Measurements from ENCODE around the gene ARHGEF25.

Gene ARHGEF25

DNA sequence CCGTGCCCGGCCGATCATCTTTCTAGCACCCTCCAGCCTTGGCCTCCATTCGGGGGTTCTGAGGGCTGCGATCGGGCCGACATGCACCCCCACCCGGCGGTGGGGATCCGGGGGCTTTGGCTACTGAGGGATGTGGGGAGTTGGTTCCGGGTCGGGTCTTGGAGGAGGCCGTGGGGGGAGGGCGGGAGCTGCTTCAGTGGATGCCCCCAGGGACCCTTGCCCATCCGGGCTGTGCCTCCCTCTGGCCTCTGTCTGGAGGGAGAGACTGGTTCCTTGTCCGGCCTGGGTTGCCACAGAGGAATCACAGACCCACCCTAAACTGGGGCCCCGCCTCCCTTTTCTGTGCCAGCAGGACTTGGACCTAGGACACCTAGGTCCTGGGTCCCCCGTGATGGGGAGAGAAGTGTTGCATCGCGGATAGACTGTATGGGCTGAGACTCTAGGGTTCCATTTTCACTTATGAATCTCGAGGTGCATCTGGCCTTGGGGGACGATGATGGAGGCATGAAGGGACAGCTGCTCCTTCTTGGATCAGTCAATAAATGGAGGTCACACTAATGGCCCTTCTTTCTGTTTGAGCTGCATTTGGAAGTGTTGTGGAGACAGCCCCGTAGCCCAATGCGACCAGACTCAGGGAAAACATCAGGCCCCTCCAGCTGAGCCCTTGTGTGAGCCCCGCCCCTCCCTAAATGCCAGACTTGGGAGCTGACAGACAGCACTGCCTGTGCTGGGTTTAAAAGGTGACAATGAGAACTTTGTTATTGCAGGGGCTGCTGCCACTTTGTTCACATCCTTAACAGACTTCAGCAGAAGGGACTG, 6.0 kb upstream of the ARHGEF25 start:
- TF ChIP-seq, protein P1, sequence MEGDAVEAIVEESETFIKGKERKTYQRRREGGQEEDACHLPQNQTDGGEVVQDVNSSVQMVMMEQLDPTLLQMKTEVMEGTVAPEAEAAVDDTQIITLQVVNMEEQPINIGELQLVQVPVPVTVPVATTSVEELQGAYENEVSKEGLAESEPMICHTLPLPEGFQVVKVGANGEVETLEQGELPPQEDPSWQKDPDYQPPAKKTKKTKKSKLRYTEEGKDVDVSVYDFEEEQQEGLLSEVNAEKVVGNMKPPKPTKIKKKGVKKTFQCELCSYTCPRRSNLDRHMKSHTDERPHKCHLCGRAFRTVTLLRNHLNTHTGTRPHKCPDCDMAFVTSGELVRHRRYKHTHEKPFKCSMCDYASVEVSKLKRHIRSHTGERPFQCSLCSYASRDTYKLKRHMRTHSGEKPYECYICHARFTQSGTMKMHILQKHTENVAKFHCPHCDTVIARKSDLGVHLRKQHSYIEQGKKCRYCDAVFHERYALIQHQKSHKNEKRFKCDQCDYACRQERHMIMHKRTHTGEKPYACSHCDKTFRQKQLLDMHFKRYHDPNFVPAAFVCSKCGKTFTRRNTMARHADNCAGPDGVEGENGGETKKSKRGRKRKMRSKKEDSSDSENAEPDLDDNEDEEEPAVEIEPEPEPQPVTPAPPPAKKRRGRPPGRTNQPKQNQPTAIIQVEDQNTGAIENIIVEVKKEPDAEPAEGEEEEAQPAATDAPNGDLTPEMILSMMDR (IDR thresholded peaks at IDR 0.05; ENCODE audit: borderline replicate concordance, insufficient read depth, low read depth, low read length): no peak

DNA sequence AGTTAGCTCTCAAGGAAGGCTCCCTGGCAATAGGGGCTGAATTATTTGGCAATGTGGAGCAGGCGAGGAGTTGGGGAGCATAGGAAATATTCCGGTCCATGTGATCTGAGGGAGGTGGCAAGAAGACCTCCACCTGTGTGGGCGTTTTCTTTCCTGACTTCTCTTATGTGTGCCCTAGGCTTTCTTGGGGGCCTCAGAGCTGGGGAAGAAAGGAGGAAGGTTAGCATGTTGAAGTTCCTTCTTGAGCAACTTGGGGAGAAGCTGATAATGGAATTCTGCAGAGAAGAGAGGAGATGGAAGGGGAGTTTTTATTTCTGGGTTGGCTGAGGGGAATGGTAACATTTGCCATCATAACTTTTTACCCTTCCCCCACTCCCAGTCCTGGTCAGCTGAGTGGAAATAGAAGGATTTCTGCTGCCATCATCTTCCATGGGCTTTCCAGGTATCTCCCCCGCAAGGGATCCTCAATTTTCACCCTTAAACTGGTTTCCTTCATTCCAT, 5.4 kb upstream of the ARHGEF25 start:
- no peak overlapping the region for H3K4me3 ChIP-seq (ENCODE audit: low read depth, low read length)
- TF ChIP-seq, protein P1 (IDR thresholded peaks at IDR 0.05; ENCODE audit: borderline replicate concordance, insufficient read depth, low read depth, low read length): no peak

More for the DNA sequence above, 6.0 kb upstream of the ARHGEF25 start:
- H3K4me3 ChIP-seq (ENCODE audit: low read depth, low read length): peak overlapping the region; percentile 70

DNA sequence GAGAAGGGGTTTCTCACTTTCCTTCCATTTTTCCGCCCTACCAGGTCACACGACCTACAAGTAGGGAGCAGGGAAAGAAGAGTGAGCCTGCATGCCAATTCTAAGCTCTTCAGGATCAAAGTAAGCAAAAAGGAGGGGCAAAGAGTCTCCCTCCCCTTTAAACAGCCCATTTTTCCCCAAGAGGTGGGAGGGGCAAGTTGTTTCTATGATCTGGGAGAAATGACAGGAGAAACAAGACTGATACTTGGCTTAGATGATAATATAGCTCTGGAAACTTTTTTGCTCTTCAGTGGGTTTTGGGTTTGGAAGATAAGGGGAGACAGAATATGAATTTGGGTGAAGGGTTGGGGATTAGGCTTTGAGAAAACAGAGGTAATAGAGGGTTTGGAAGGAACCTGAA, 4.8 kb upstream of the ARHGEF25 start:
- TF ChIP-seq, protein P1 (IDR thresholded peaks at IDR 0.05; ENCODE audit: borderline replicate concordance, insufficient read depth, low read depth, low read length): no peak
- no peak overlapping the region for H3K4me3 ChIP-seq (ENCODE audit: low read depth, low read length)

DNA sequence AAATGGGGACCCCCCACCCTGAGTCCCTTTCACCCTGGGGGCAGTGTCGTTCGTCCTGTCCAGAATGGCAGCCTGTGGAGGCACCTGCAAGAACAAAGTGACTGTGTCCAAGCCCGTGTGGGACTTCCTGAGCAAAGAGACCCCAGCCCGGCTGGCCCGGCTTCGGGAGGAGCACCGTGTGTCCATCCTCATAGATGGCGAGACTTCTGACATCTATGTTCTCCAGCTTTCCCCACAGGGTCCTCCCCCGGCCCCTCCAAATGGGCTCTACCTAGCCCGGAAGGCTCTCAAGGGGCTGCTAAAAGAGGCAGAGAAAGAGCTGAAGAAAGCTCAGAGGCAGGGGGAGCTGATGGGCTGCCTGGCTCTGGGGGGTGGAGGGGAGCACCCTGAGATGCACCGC, 4.4 kb upstream of the ARHGEF25 start:
- TF ChIP-seq, protein P1 (IDR thresholded peaks at IDR 0.05; ENCODE audit: borderline replicate concordance, insufficient read depth, low read depth, low read length): no peak
- H3K4me3 ChIP-seq (ENCODE audit: low read depth, low read length): no peak overlapping the region

DNA sequence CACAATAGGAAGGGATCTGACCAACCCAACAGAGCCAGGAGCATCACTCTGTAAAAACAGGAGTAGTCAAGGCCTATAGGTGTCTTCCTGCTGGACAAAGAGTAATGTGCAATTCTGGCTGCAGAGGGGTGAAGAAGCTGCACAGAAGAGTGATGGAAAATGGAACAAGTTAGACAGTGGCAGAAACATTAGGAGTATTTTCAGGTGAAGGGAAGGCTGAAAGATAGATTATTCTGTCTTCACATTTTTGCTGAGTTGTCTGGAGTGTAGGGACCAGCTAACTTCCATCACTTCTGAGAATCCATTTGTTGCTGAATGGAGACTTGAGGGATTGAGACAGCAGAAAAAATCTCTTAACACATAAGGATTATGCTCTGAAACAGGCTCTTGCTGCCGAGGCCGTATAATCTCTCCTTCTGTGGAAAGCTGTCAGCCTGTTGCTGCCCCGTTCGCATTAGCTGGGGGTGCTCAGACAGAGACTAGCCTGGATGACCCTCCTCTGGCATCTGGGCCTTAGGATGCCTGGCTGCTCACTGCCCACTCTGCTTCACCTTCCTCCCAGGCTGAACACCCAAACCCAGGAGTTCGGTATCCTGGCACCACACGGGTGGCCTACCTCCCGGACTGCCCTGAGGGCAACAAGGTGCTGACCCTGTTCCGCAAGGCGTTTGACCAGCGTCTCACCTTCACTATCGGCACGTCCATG, 3.1 kb upstream of the ARHGEF25 start:
- H3K4me3 ChIP-seq (ENCODE audit: low read depth, low read length): no peak overlapping the region
- TF ChIP-seq, protein P1 (IDR thresholded peaks at IDR 0.05; ENCODE audit: borderline replicate concordance, insufficient read depth, low read depth, low read length): no peak

DNA sequence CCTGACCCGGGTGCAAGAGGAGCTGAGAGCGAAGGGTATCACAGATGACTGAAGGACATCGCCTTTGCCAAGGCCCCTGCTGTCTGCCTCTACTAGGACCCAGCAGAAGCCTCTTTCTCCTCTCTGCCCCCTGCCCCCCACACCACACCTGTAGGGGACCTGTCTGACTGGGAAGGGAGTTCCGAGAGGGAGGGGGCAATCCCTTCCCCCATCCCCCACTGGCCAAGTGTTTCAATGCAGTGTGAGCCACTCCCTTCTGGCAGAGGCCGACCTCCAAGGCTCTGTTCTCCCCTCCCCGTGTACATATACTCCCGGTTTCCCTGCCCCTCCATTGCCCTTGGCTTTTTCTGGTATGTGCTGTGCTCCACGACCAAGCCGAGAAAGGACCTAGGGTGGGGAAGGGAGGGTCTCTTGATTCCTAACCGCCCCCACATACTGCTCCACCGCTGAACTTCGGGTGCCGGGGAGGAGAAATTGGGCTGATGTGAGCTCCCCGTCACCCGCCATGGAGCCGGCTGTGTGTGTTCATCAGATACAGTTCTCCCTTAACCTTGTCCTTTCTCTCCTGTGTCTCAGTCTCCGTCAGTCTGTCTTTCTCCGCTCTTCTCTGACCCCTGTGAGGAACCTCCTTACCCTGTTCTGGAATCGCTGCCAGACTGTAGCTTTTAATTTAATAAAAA, 2.0 kb upstream of the ARHGEF25 start:
- H3K4me3 ChIP-seq (ENCODE audit: low read depth, low read length): no peak overlapping the region
- TF ChIP-seq, protein P1 (IDR thresholded peaks at IDR 0.05; ENCODE audit: borderline replicate concordance, insufficient read depth, low read depth, low read length): no peak

All from GM12875 (cell line).